GM19372 (cell line): ENCODE results near the gene OVOL1.

Experiments
- ATAC-seq: cut with Tn5 transposase; IDR thresholded peaks from one replicate; pipeline ENCODE4 v1.9.1; 2021; ENCODE audit warnings: mild to moderate bottlenecking, low read depth, moderate library complexity; ENCODE audit not compliant: unreplicated experiment

Gene OVOL1

DNA sequence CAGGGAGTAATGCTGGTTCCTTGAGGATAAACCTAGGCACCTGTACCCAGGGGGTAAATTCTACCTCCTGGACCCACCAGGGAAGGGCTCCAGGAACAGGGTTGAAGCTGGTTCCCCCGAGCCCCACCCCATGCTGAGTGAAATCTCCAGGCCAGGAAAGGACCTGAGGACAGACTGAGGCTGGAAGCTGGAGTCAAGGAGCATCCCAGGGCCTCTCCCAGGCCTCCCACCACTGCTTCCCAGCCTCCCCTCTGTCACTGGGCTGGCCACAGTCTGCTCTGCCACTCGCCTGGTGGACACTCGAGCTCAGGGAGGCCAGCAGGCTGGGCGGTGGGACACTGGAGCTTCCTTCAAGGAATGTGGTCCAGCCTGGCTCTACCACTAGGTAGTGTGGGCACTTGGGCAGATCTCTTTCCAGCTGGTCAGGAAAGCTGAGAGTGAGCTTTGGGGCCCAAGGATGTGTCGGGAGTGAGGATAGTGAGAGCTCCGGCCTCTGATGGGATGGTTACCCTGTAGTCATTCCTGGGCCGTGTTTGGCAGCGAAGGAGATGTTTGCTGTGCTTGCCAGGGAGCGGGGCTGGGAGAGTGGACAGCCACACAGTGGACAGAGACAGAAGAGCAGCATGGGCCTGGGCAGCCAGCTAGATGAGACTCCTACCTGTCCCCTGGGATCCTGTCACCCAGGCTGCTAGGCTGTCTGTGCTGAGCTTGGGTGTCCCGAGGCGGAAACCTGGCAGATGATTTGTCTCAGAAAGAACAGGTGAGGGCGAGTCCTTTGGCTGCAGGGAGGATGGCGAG is 3.4 kb downstream of the OVOL1 start:
- no peak for ATAC-seq

DNA sequence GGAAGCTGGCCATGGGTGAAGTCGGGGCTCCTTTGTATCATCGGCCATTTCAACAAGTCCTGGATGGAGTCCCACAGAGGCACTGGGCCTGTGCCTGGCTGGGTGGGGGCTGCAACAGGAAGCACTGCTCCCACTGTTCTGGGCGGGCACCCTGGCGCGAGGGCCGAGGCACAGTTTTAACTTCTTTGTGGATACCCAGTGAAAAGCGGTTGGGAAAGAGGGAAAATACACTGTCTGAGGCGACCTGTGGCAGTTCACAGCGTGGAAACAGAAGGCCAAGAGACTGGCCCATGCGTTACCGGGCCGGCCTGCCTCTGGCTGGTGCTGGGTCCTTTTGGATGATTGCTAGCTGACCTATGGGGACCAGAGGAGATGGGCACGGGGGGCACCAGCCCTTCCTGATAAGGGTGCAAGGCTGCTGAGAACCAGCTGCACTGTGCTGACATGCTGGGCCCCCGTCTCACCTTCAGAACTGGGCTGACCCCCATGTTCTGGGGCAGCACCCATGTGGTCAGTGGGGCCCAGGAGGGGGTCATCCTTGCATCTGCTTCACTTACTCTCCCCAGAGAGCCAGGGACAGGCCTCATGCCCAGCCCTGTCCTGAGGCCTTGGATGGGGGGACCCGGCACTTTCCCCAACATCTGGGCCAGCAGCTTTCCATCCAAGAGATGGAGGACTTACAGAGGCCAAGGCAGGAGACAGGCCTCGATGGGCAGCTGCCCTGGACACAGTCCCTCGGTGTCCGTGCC is 4.2 kb downstream of the OVOL1 start:
- ATAC-seq: no peak

DNA sequence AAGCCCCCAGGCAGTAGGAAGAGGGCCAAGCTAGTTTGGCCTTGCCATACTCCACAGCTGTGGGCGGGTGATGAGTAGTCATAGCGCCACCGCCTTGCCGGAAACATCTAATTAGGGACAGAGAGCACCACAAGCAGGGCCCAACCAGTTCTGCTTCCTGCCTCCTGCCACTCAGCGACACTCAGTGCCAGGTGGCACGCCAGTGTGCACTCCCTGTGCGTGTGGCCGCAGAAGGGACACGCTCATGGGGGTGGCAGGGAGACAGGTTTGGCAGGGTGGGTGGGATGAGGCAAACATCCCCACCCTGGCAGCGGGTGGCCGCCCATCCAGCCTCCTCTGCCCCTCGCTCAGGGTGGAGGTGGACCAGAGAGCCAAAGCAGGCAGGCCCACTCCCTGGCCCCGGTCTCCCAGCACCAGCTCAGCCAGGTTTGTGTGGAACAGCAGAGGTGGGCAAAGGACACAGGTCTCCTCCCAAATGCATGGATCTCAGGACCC is 4.9 kb downstream of the OVOL1 start:
- no peak for ATAC-seq

DNA sequence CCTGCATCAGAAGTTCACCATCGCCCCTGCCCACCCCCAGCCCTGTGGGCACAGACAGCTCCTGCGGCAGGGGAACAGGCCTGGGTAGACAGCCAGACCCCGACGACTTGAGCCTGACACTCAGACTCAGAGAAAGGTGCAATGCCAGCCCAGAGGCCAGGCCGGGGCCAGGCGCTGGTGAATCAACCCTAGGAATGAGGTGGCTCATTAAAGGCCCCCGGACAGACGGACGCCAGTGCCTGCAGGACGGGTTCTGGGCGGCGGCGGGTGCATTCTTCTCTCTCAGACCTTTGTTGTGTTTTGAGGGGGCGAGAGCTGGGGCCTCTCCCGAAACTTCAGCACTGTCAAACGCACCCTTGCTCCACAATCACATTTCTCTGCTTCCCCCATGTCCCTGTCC is 5.6 kb downstream of the OVOL1 start:
- no peak for ATAC-seq

DNA sequence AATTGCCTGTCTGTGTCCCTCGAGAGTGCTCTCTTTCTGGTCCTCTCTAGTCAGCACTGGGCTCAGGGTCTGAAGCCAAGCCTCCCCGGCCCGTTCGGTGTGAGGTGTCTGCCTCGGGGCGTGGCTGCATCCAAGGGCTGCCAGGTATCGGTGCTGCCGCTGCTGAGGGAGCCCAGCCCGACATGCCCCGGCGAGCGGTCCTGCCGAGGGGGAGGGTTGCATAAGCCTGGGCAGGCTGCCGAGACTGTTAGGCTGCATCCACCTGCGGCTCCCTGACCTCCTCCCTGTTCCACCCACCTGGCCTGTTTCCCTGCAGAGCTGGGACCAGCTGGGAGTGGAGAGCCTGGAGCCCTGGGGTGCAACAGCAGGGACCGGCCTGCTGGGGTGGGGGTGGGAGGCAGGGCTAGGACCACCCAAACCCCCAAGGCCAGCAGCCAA is 6.3 kb downstream of the OVOL1 start:
- no peak for ATAC-seq

DNA sequence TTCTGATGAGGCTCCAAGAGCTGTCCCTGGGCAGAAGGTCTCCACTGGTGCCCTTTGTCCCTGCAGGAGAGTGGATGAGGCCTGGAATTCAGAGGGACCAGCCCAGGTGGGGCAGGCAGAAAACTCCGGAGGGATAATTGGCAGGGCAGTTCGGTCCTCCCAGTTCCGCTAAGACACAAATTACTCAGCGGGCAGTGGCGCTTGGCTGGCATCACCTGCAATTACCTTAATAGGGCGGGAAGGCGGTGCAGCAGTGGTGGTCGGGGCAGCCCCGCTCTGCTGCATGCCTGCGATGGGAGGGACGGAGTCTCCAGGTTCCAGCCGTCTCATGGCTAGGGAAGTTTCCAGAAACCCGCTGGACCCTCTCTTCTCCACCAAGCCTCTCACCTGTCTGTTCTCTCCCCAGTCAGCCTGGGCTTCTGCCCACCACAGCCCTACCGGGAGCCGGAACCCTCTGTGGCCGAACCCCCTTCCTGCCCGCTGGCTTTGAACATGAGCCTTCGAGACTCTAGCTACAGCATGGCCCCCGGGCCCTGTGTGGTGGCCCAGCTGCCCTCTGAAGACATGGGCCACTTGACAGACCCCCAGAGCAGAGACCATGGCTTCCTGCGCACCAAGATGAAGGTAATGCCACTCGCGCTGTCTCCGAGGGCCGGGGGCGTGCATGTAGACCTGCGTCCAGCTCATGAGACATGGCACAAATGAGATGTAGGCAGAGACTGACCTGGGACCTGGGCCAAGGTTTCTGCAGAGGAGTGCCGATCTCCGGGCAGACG is 7.0 kb downstream of the OVOL1 start:
- no peak for ATAC-seq

DNA sequence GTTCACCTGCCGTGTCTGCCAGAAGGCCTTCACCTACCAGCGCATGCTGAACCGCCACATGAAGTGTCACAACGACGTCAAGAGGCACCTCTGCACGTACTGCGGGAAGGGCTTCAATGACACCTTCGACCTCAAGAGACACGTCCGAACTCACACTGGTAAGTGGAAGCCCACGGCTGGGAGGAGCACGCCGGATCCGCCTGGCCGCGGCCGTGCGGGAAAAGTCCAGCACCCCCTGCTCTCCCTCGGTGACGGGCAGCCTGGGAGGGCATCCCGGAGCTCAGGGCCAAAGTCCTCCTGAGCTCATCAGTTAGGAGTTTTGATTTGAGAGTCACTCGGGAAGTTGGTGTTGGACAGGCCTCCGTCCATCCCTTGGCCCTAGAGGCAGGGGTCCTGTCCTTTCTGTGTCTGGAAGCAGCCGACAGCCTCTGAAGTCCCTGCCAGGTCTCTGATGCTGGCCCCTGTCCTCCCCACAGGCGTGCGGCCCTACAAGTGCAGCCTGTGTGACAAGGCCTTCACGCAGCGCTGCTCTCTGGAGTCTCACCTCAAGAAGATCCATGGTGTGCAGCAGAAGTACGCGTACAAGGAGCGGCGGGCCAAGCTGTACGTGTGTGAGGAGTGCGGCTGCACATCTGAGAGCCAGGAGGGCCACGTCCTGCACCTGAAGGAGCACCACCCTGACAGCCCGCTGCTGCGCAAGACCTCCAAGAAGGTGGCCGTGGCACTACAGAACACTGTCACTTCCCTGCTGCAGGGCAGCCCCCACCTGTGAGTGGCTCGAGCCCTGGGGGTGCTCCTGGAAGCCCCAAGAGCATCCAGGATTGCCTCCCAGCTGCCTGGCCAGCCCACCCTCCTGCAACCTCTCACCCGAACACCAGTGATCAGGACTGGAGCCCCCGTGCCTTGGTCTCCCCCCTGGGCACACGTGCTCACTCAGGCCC is 8.0 kb downstream of the OVOL1 start:
- no peak for ATAC-seq

DNA sequence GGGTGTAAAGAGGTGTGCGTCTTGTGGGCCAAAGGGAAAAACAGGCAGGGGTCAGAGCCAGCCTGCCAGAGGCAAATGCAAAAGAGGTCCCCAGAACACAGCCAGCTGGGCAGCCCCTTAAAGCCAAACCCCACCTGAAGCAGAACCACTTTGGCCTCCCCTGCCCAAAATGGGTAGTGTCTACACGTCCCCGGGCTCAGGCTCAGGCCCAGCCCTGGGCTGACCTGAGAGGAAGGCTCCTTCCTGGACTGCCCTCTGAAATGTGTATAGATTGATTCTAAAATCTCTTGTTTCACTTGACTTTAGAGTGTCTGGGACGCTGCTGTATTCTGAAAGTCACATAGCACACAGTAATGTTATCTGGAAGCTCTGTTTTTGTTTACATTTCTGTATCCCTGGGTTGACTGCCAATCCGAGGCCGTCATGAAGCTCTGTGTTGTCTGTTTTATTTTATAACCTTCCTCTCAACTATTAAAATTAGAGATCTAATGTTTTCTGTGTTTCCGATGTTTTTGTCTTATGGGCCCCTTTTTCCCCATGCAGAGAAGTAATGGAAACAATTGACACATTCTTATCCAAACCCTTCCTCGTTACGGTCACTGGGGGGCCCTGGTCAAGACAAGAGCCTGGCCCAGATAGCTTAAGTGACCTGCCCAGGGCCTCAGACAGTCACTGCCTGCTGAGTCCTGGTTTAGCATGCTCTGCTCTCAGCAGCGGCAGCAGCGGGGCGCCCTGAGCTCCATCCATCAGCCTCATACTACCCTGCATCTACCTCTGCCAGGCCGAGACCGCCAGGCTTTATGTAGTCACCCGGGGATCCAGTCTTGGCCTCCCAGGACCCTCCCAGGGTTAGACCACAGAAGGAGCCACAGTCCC is 10.1 kb downstream of the OVOL1 start:
- no peak for ATAC-seq

DNA sequence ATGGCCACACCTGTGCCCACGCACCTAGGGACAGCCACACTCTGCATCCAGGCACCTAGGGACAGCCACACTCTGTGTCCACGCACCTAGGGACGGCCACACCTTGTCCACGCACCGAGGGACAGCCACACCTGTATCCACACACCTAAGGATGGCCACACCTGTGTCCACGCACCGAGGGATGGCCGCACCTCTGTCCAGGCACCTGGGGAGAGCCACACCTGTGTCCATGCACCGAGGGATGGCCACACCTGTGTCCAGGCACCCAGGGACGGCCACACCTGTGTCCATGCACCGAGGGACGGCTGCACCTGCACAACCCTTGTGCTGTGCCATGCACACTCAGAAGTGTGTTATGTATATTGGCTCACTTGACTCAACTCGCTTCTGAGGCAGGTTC is 10.8 kb downstream of the OVOL1 start:
- ATAC-seq: no peak

DNA sequence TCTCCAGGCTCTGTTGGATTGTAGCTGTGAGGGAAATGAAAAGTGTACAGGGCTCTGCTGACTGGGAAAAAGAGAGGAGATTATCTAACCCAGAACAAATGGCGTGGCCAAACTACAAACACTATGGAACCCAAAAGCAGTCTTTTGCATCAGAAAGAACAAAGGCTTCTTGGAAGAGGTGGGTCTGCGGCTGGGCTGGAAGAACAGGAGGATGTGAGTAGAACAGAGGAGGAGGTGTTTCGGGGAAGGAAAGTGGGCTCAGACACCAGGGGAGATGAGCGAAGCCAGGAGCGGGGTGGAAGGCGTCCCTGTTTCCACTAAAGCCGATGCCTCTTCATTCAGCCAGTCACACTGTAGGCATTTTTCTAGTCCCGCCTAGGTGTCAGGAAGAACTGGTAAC is 12.0 kb downstream of the OVOL1 start:
- no peak for ATAC-seq

DNA sequence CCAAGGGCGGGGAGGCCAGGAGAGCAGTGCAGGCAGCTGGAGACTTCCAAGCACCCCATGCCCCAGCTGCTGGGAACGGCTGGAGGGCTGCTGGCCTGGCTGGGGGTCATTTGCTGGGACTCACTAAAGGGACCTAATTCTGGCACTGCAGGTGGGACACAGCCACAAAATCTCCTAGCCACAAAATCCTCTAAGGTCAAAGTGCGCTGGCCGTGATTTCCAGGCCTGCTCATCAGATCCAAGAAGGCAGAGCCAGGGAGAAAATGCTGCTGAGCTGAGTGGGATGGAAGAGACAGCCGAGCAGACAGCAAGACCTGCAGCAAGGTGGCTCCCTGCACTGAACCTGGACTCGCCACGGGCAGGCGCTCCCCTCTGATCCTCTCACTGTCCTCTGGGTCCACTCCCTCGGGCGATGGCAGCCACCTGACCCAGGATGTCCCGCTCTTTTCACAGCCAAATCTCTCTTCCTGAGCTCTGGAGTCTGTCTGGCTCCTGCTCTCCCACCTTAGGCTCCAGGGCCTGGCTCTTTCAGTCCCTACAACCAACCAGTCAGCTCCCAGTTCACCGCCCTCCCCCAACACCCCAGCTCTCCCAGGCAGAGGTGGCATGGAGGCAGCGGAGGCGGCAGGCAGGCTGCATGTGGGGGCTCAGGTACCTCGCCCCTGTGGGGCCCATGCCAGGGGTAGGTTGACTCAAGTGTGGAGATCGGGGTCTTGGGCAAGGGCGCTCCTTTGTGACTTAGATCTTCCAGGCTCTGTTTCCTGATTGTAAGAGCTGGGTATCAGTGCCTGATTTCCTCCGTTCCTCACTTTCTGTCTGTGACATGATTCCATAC is 14.5 kb downstream of the OVOL1 start:
- ATAC-seq: no peak

DNA sequence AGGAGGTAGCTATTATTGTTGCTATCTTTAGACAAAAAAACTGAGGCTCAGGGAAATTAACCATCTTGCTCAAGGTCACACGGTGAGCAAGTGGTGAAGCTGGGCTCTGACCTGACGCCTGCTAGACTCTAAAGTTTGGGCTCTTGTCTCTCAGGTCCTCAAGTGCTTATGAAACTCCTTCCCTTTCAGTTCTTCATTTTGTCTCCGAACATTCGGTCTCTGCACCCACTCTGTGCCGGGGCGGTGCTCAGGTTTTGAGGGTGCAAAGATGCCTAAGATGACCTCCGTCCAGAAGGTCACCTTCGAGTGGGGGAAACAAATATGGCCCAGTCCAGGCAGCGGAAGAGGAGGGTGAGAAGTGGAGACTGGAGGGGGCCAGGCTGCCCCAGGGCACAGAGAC is 16.0 kb downstream of the OVOL1 start:
- no peak for ATAC-seq

DNA sequence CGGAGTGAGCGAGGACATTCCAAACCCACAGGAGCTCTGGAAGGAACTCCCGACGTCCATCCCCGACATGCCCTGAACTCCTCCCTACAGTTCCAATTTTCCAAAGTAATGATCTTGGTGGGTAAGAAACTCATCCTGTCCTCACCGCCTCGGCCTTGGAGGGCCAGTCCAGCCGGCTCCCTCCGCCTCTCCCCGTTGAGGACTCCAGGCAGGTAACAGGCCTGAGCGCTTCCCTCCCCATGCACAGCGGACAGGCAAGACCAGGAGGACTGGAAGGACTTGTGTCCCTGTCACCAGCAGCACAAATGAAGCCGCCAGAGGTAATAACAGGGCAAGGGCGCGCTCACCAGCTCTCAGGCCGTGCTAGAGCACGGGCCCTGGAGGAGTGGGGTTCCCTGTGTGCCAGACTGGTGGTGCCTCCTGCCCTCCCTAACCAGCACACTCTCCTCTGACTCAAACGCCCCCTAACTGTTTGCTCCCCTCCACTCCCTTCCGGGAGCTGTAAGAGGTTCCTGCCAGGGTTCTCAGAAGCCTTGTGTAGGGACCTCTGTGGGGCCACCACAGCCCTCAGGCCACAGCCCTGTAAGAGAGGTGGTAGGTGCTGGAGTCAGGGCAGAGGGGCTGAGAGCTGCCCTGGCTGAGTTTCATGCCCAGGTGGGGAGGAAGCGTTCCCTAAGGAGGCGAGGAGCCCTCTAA is 17.1 kb downstream of the OVOL1 start:
- ATAC-seq: no peak

DNA sequence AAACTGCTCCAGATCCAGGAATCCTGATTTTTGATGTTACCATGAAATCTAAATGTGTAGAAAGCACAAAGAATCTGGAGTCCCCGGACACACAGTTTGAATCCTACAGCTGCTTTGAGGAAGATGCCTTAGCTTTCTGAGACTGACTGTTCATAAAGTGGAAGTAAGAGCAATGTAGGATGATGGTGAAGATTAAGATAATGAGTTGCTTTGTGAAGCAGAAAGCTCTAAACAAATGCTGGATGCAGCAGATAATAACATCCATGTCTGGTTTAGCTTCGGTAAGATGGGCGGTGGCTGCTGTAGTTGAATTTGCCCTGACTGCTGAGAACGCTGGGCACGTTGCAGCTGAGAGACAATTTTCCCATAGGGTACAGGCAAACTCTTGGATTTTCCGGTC is 20.1 kb downstream of the OVOL1 start:
- no peak for ATAC-seq

DNA sequence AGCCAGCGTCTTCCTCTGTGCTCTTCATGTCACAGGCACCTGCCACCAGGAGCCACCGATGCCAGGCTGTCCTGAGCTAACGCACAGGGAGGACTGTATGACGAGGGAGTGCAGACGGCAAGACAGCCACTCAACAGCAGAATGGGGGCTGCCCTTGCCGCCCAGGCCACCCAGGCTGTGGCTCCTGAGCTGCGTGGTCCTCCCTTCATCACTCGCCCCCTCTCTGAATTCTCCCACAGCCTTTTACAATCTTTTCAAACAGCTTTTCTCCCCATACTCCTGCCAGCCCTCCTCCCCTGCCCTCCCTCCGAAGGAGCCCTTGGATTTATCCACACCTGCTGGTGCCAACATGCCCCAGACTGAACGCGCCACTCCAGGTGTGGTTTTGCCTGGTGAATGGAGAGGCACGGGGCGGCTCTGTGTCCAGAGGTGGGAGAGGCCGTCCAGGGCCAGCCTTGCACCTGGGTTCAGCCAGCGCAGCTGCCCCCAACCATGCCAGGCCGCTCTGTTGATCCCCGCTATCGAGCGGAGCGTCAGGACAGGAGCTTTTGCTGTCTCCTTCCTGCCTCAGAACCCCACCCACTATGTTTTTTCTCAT is 22.0 kb downstream of the OVOL1 start:
- ATAC-seq: no peak

DNA sequence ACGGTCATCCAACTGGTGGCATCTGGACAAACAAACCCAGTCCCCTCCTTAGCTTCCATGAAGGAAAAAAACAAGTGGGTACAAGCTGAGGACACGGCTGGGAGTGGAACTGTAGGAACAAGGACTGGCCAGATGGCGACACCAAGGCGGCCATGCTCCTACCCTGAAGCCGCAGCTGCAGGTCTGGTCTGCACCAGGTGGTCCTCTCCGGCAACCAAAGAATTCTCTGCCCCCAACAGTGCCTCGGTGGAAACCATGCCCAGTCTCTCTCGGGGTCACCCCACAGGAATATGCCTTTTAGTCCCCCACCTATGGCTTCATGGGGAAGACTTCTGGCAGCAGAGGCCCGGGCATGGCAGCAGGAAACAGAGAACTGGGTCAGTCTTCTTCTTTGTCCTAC is 22.6 kb downstream of the OVOL1 start:
- ATAC-seq: no peak
